Effector memory CD4-positive, alpha-beta T cell (primary cell): Measurements from ENCODE around the gene DISP2.

Source experiments
- DNase-seq, 3 donors: peaks; one replicate each; pipeline ENCODE4 v3.0.0-alpha.2; 2020
- H3K27ac ChIP-seq: 2 replicates; pipeline ENCODE4 v1.7.0; 2013; ENCODE audit warnings: mild to moderate bottlenecking, low read length, moderate library complexity; ENCODE audit not compliant: insufficient read depth, poor library complexity, severe bottlenecking
- H3K27me3 ChIP-seq: replicated peaks from 2 replicates; pipeline ENCODE4 v1.7.0; 2013; ENCODE audit warnings: mild to moderate bottlenecking, low read length; ENCODE audit not compliant: insufficient read depth, control insufficient read depth, poor library complexity, severe bottlenecking
- H3K36me3 ChIP-seq: 2 replicates; pipeline ENCODE4 v1.7.0; 2013; ENCODE audit warnings: mild to moderate bottlenecking, low read length, moderate library complexity; ENCODE audit not compliant: control insufficient read depth, insufficient read depth
- H3K4me1 ChIP-seq: 2 replicates; pipeline ENCODE4 v1.7.0; 2013; ENCODE audit warnings: low read length, mild to moderate bottlenecking; ENCODE audit not compliant: control insufficient read depth, insufficient read depth, poor library complexity, severe bottlenecking
- H3K4me3 ChIP-seq: 2 replicates; pipeline ENCODE4 v1.7.0; 2013; ENCODE audit warnings: low read length, low read depth, mild to moderate bottlenecking; ENCODE audit not compliant: insufficient read depth, poor library complexity, severe bottlenecking
- H3K9me3 ChIP-seq: 2 replicates; pipeline ENCODE4 v1.7.0; 2013; ENCODE audit warnings: mild to moderate bottlenecking, low read length, moderate library complexity; ENCODE audit not compliant: control insufficient read depth

Gene DISP2

DNA sequence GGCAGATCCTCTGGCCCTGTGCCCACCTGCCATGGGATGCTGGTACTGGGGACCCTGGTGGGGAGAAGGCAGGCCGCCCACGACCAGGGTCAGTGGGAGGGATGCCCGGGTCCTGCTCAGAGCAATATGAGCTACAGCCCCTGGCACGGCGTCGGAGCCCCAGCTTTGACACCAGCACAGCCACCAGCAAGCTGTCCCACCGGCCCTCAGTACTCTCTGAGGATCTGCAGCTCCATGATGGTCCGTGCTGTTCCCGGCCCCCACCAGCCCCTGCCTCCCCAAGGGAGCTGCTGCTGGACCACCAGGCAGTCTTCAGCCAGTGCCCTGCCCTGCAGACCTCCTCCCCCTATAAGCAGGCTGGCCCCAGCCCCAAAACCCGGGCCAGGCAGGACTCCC is 11.5 kb downstream of the DISP2 start:
- Histone ChIP-seq H3K36me3 (no peaks in the 10 kb centered on the region), H3K27ac (no peak overlapping the region), H3K4me3 (no peak overlapping the region), H3K27me3 (no peaks in the 10 kb centered on the region), H3K9me3 (no peaks in the 10 kb centered on the region), H3K4me1 (peaks cover 14% of the 10 kb centered on the region)
- DNase-seq: no peak

DNA sequence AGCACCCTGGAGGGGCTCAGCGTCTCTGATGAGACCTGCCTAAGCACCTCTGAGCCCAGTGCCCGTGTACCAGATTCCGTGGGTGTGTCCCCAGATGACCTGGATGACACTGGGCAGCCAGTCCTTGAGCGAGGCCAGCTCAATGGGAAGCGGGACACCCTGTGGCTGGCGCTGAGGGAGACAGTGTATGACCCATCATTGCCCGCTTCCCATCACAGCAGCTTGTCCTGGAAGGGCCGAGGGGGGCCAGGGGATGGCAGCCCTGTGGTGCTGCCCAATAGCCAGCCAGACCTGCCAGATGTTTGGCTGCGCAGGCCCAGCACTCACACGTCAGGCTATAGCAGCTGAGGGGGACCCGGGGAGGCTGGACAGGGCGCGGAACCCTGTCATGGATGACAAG is 12.0 kb downstream of the DISP2 start:
- Histone ChIP-seq H3K4me1 (peaks cover 14% of the 10 kb centered on the region), H3K36me3 (no peaks in the 10 kb centered on the region), H3K27me3 (no peaks in the 10 kb centered on the region), H3K4me3 (no peak overlapping the region), H3K9me3 (no peaks in the 10 kb centered on the region), H3K27ac (no peak overlapping the region)
- no peak for DNase-seq

DNA sequence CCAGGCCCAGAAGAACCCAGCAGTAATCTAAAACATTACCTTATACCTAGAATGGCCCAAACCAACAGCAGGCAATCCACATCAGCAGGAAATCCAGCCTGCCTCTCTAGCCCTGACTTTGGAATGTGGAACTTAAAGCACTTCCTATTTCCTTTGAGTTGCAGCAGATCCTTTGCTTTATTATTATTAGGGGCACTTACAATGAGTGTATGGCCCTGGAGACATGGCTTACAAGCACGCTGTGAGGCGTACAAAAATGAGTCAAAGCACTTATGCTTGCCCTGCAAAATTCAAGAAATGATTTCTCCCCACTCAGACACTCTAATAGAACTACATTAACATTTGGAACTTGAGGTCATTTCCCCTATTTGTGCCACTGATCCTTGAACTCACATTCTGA is 15.0 kb downstream of the DISP2 start:
- Histone ChIP-seq H3K27ac (no peak overlapping the region), H3K4me1 (peaks cover 3% of the 10 kb centered on the region), H3K9me3 (no peaks in the 10 kb centered on the region), H3K36me3 (no peaks in the 10 kb centered on the region), H3K4me3 (no peak overlapping the region), H3K27me3 (no peaks in the 10 kb centered on the region)
- no peak for DNase-seq

DNA sequence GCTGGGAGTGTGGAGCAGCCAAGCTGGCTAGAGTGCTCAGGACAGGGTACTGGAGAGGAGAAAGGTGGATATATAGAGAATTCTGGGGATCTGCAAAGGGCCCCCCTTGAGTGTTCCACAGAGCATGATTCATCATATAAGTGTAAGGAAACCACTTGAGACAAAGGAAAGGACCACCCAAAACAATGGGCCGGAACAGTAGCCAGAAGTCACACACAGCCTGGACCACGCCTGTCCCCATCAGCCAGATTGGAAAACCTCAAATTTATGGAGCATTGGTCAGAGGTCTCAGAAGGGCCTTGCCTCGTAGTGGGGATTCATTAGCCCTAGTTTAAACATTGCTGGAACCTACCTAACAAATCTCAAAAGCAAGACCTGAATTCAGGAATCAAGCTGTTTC is 19.6 kb downstream of the DISP2 start:
- Histone ChIP-seq H3K27ac (no peak overlapping the region), H3K4me1 (no peaks in the 10 kb centered on the region)
- no peak for DNase-seq

DNA sequence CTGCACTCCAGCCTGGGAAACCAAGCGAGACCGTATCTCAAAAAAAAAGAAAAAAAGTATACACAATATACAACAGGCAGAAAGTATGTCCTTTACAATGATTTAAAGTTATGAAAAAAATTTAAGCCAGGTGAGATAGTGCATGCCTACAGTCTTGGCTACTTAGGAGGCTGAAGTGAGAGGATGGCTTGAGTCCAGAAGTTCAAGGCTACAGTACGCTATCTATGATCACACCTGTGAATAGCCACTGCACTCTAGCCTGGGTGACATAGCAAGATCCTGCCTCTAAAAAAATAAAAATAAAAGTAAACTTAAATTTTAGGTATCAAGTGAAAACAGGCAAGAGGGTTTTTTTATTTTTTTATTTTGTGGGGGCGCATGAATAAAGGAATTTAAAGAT is 21.4 kb downstream of the DISP2 start:
- H3K9me3 ChIP-seq: no peaks in the 10 kb centered on the region
- no peak overlapping the region for H3K4me3 ChIP-seq
- H3K27me3 ChIP-seq: no peaks in the 10 kb centered on the region
- DNase-seq: no peak
- no peak overlapping the region for H3K27ac ChIP-seq
- no peaks in the 10 kb centered on the region for H3K36me3 ChIP-seq
- peaks cover 5% of the 10 kb centered on the region for H3K4me1 ChIP-seq

More for the DNA sequence above, 19.6 kb downstream of the DISP2 start:
- Histone ChIP-seq H3K27me3 (no peaks in the 10 kb centered on the region), H3K36me3 (no peaks in the 10 kb centered on the region), H3K9me3 (no peaks in the 10 kb centered on the region), H3K4me3 (no peak overlapping the region)

DNA sequence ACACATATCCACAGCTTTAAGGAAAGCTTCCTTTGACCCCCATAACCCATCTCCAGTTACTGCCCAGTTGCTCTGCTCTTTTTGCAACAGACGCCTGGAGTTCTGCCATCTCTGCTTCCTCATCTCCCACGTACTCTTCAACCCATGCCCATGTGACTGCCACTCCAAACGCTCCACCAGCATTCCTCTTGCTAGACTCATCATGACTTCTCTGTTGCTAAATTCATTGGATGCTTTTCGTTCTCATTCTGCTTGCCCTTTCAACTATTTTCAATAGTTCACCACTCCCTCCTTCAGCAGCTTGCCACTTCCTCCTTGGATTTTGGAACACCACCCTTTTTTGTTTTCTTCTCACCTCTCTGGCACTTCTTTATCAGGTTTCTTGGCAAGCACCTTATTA is 21.8 kb downstream of the DISP2 start:
- Histone ChIP-seq H3K27me3 (no peaks in the 10 kb centered on the region), H3K9me3 (no peaks in the 10 kb centered on the region), H3K4me3 (no peak overlapping the region), H3K27ac (no peak overlapping the region), H3K36me3 (no peaks in the 10 kb centered on the region), H3K4me1 (peaks cover 5% of the 10 kb centered on the region)
- no peak for DNase-seq

DNA sequence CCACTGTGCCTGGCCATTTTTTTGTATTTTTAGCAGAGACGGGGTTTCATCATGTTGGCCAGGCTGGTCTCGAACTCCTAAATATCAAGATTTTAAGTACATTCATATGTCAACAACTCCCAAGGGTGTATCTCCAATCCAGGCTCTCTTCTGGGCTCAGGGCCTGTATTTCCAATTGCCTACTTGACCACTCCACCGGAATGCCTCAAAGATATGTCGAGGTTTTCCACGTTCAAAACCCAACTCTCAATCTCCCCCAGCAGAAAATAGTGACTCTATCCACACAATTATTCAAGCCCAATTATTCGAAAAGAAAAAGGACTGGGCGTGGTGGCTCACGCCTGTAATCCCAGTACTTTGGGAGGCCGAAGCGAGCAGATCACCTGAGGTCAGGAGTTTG is 22.6 kb downstream of the DISP2 start:
- no peak for DNase-seq
- no peaks in the 10 kb centered on the region for H3K36me3 ChIP-seq
- H3K27ac ChIP-seq: no peak overlapping the region
- H3K4me1 ChIP-seq: peaks cover 5% of the 10 kb centered on the region
- no peak overlapping the region for H3K4me3 ChIP-seq
- no peaks in the 10 kb centered on the region for H3K9me3 ChIP-seq
- no peaks in the 10 kb centered on the region for H3K27me3 ChIP-seq

DNA sequence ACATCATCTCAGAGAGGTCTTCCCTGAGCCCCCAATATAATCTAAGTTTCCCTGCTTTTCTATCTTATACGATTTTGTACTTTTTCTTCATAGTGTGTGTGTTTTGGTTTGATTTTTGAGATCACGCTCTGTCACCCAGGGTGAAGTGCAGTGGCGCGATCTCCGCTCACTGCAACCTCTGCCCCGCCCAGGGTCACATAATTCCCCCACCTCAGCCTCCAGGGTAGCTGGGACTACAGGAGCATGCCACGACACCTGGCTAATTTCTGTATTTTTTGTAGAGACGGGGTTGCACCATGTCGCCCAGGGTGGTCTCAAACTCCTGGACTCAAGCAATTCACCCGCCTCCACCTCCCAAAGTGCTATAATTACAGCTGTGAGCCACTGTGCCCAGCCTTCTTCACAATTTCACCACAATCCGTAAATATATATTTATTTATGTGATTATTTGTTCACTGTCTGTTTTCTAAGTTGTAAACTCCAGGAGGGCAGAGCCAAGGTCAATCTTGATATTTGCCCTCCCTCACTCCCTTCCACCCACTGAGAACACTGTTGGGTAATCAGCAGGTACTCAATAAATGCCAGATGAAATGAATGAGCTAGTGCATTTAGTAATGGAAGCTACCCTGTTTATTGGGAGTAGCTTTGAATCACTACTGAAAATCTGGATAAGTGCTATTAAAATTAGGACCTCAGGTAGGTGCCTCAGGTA is 24.0 kb downstream of the DISP2 start:
- Histone ChIP-seq H3K36me3 (peaks cover 5% of the 10 kb centered on the region), H3K4me3 (no peak overlapping the region), H3K9me3 (no peaks in the 10 kb centered on the region), H3K27me3 (no peaks in the 10 kb centered on the region), H3K27ac (no peak overlapping the region), H3K4me1 (peaks cover 5% of the 10 kb centered on the region)
- no peak for DNase-seq

DNA sequence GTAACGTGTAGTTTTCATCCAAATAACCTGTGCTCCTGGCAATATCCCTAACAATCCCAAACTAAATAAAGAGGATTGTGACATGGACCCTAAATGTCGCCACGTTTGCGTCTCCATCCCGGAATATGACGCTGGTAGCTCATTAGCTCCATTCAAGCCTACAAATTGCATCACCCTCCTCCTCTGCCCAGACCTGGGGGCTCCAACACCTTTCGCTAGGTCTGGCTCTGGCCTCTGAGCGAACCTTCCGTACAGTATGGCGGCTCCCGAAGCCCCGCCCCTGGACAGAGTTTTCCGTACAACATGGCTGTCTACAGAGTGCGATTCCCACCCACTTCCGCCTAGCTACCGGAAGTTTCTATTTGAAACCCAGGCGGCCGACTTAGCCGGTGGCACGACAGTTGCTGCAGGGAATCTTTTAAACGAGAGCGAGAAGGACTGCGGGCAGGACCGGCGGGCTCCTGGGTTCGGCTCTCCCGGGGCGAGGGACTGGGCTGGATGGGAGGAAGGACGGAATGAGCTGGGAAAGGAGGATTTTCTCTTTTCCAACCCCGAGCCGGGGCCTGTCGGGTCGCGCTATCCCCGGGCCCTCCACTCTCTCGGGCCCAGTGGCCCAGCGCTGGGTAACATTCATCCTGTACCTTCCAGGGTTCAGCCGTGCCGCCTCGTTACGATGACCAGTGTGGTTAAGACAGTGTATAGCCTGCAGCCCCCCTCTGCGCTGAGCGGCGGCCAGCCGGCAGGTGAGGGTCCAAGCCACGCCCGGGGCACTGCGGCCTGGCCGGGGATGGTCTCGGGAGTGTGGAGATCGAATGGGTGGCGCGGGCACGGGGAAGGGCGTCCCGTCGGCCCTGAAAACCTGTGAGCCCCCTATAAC is 24.8 kb downstream of the DISP2 start, which contains the start of gene KNSTRN:
Gene KNSTRN (plus strand): TSS at position 142 of the 877 bp plus-strand sequence. CDS start 115 bp downstream, at position 257.
- peak; percentile 80 to 88 (median 81) for DNase-seq
- Histone ChIP-seq H3K4me3 (peak within 1 kb of the TSS; percentile 88), H3K27ac (peak within 1 kb of the TSS; percentile 56), H3K4me1 (peaks cover 5% of the 10 kb centered on the region), H3K27me3 (no peaks in the 10 kb centered on the region), H3K9me3 (no peaks in the 10 kb centered on the region), H3K36me3 (peaks cover 5% of the 10 kb centered on the region)

DNA sequence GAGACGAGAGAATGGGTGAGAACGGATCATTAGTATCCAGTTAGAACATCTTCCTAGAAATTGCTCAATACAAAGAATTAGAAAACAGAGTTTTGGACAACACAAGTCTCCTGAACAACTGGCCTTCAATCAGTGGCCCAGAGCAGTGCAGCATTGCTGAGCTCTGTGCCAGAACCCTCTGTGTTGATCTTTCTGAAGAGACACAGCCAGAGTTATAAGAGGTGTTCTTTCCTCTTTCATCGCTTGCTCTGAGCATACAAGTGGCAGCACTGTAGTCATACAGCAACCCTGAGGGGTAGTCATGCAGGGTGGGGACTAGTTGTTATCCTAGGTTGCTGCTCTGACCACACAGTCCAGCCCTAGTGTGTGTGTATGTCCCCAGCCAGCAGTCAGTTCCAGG is 28.5 kb downstream of the DISP2 start:
- Histone ChIP-seq H3K27me3 (no peaks in the 10 kb centered on the region), H3K9me3 (no peaks in the 10 kb centered on the region), H3K36me3 (peaks cover 18% of the 10 kb centered on the region), H3K27ac (no peak overlapping the region), H3K4me3 (no peak overlapping the region), H3K4me1 (peaks cover 5% of the 10 kb centered on the region)
- DNase-seq: no peak
